Keratinocyte (primary cell): ENCODE data around the gene XG. TPM values are rescaled to one million over a fixed set of nuclear protein-coding genes. Genes with fewer than 3 reads are reported as not detected.

Source experiments
- DNase-seq: peaks from one replicate; pipeline ENCODE4 v3.0.0-alpha.2; 2011; ENCODE audit warnings: low read depth, missing footprints, low spot score
- FAIRE-seq: peaks from 2 replicates; lab custom pipeline; 2011; peaks lifted over from hg19 to GRCh38; lab: Jason Lieb, UNC
- H2AFZ ChIP-seq: 2 replicates; pipeline ENCODE4 v1.6.0; 2012; ENCODE audit warnings: low read length, control low read depth, inconsistent platforms; ENCODE audit not compliant: control insufficient read depth
- H3K27ac ChIP-seq: 2 replicates; pipeline ENCODE4 v1.5.1; 2011; ENCODE audit warnings: low read length; ENCODE audit not compliant: control insufficient read depth, insufficient read depth
- H3K27me3 ChIP-seq: 3 replicates; pipeline ENCODE4 v1.6.0; 2011; ENCODE audit warnings: low read length; ENCODE audit not compliant: control insufficient read depth, insufficient read depth; ENCODE audit errors: extremely low read depth
- H3K36me3 ChIP-seq, 2 experiments: 2 replicates in 1 of 2; 3 replicates in 1 of 2; pipeline ENCODE4 v1.5.1; 2011; ENCODE audit warnings: low read length in 2 of 2, mild to moderate bottlenecking in 1 of 2; ENCODE audit not compliant: control insufficient read depth in 2 of 2, insufficient read depth in 2 of 2; ENCODE audit errors: extremely low read depth in 1 of 2
- H3K4me1 ChIP-seq: 3 replicates; pipeline ENCODE4 v1.5.1; 2011; ENCODE audit warnings: low read length; ENCODE audit not compliant: control insufficient read depth, insufficient read depth; ENCODE audit errors: extremely low read depth
- H3K4me2 ChIP-seq: 3 replicates; pipeline ENCODE4 v1.6.0; 2011; ENCODE audit warnings: low read depth, low read length; ENCODE audit not compliant: control insufficient read depth, insufficient read depth; ENCODE audit errors: extremely low read depth
- H3K4me3 ChIP-seq, 3 experiments: fragments of 200-600 bp in 1 of 3; sonication (generic) in 1 of 3; 2 replicates in 2 of 3; 3 replicates in 1 of 3; pipeline ENCODE4 v1.5.1; 2011 to 2016; ENCODE audit warnings: low read length in 3 of 3, mild to moderate bottlenecking in 3 of 3, control low read depth in 2 of 3, inconsistent platforms in 1 of 3, low read depth in 1 of 3, mixed read lengths in 1 of 3, mixed run types in 1 of 3, moderate library complexity in 1 of 3; ENCODE audit not compliant: control insufficient read depth in 2 of 3, insufficient read depth in 2 of 3; ENCODE audit errors: extremely low read depth in 1 of 3
- H3K79me2 ChIP-seq: 2 replicates; pipeline ENCODE4 v1.6.0; 2012; ENCODE audit warnings: low read length; ENCODE audit not compliant: control insufficient read depth, insufficient read depth
- H3K9ac ChIP-seq: 3 replicates; pipeline ENCODE4 v1.6.0; 2011; ENCODE audit warnings: low read length; ENCODE audit not compliant: control insufficient read depth, insufficient read depth; ENCODE audit errors: extremely low read depth
- H3K9me1 ChIP-seq: 3 replicates; pipeline ENCODE4 v1.6.0; 2011; ENCODE audit warnings: low read length; ENCODE audit not compliant: control insufficient read depth, insufficient read depth; ENCODE audit errors: extremely low read depth
- H3K9me3 ChIP-seq: 2 replicates; pipeline ENCODE4 v1.5.1; 2012; ENCODE audit warnings: low read depth, low read length; ENCODE audit not compliant: control insufficient read depth
- H4K20me1 ChIP-seq: 3 replicates; pipeline ENCODE4 v1.6.0; 2011; ENCODE audit warnings: low read length; ENCODE audit not compliant: control insufficient read depth, insufficient read depth; ENCODE audit errors: extremely low read depth
- CTCF ChIP-seq, 3 experiments: IDR thresholded peaks in 1 of 3; conservative IDR thresholded peaks in 1 of 3; optimal IDR thresholded peaks in 1 of 3; 2 replicates in 2 of 3; 3 replicates in 1 of 3; pipeline versions ENCODE3 to v1.5.1; 2011; ENCODE audit warnings: low read length in 3 of 3, mild to moderate bottlenecking in 3 of 3, moderate library complexity in 2 of 3, control low read depth in 1 of 3, inconsistent platforms in 1 of 3; ENCODE audit not compliant: insufficient read depth in 2 of 3; ENCODE audit errors: extremely low read depth in 1 of 3
- EZH2 ChIP-seq: IDR thresholded peaks from one replicate; pipeline ENCODE4 v1.6.1; 2012; ENCODE audit warnings: inconsistent platforms, mild to moderate bottlenecking, low read length, moderate library complexity
- dilution Hi-C: fragments of 300-500 bp; cut with MboI; formaldehyde crosslinking; loops from one replicate; pipeline ENCODE4 v1.7.0; 2020; ENCODE audit warnings: low sequenced_read_pairs; ENCODE audit not compliant: extremely low pct_ligation_motif_present
- polyA plus RNA-seq, 5 experiments: library from polyadenylated mRNA; depleted of rRNA in 3 of 5; stranded (reverse) in 3 of 5; stranded (forward) in 1 of 5; unstranded in 1 of 5; fragments of >200 nt; gene quantifications; 1 replicate in 1 of 5; 2 replicates in 3 of 5; 3 replicates in 1 of 5; pipeline versions ENCODE4 v1.2.1 to v1.2.3, GENCODE V29; 2011 to 2012; ENCODE audit warnings: missing spikeins in 2 of 5, low read depth in 1 of 5, low replicate concordance in 1 of 5

The XG gene
- polyA plus RNA-seq, 1 donor (not counting 4 experiments of a cell fraction or from before 2014, with no cell fraction given) = 70.9 TPM

GRCh38 chrX:2782171-2782570 is 30.3 kb downstream of the XG start:
- H3K27ac ChIP-seq = no peak overlapping the region
- H4K20me1 ChIP-seq = no peaks in the 10 kb centered on the region
- no peak overlapping the region for H3K4me2 ChIP-seq
- dilution Hi-C loops = no loop called here
- peaks cover 0 to 6% of the 10 kb centered on the region in 2 experiments for H3K36me3 ChIP-seq
- TF ChIP-seq EZH2 (no peak), CTCF (optimal IDR thresholded peaks at IDR 0.05 in 1 of 3, IDR thresholded peaks at IDR 0.05 in 1 of 3, conservative IDR thresholded peaks at IDR 0.05 in 1 of 3; ENCODE audit: extremely low read depth in 1 of 3, insufficient read depth in 2 of 3, low read length in 3 of 3) (no peak)
- no peak overlapping the region for H3K4me3 ChIP-seq
- H3K79me2 ChIP-seq = no peaks in the 10 kb centered on the region
- no peak overlapping the region for H3K9ac ChIP-seq
- DNase-seq = no peak
- H3K9me1 ChIP-seq = no peaks in the 10 kb centered on the region
- no peaks in the 10 kb centered on the region for H3K9me3 ChIP-seq
- peaks cover 15% of the 10 kb centered on the region for H3K4me1 ChIP-seq
- no peak for FAIRE-seq
- H2AFZ ChIP-seq = no peak overlapping the region
- no peaks in the 10 kb centered on the region for H3K27me3 ChIP-seq

GRCh38 chrX:2782778-2783177 is 30.9 kb downstream of the XG start:
- FAIRE-seq (no peak), DNase-seq (no peak)
- no peak overlapping the region for H3K9ac ChIP-seq
- no peak overlapping the region for H2AFZ ChIP-seq
- H3K79me2 ChIP-seq = no peaks in the 10 kb centered on the region
- no peaks in the 10 kb centered on the region for H3K9me1 ChIP-seq
- peaks cover 0 to 9% of the 10 kb centered on the region in 2 experiments for H3K36me3 ChIP-seq
- no peak overlapping the region for H3K27ac ChIP-seq
- no peaks in the 10 kb centered on the region for H4K20me1 ChIP-seq
- TF ChIP-seq EZH2 (no peak), CTCF (optimal IDR thresholded peaks at IDR 0.05 in 1 of 3, IDR thresholded peaks at IDR 0.05 in 1 of 3, conservative IDR thresholded peaks at IDR 0.05 in 1 of 3; ENCODE audit: extremely low read depth in 1 of 3, insufficient read depth in 2 of 3, low read length in 3 of 3) (no peak)
- H3K4me3 ChIP-seq = no peak overlapping the region
- H3K27me3 ChIP-seq = no peaks in the 10 kb centered on the region
- H3K4me2 ChIP-seq = no peak overlapping the region
- peaks cover 15% of the 10 kb centered on the region for H3K4me1 ChIP-seq
- dilution Hi-C loops = no loop called here
- no peaks in the 10 kb centered on the region for H3K9me3 ChIP-seq
